HG02884 (cell line): ENCODE data around the gene KIF26B.

Experiments
- ATAC-seq: cut with Tn5 transposase; IDR thresholded peaks from one replicate; pipeline ENCODE4 v1.9.1; 2021; ENCODE audit warnings: mild to moderate bottlenecking, moderate library complexity; ENCODE audit not compliant: unreplicated experiment

KIF26B gene

DNA sequence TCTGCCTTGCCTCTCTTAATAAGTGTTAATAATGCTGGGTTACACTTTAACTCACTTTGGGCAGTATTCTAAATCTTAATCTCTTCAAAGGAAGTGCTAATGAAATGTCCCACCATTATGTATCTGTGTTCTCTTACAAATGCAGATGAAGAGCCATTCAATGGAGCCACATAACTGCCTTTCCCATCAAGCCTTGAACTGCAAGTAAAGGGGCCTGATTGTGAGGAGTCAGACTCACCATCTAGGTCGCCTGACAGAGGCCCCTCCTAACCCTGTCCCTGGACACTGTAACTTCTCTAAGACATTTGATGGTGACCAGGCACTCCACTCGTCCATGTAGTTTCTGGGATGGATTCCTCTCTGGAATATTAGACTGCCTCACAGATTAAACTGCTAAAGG is 329.4 kb downstream of the KIF26B start:
- ATAC-seq: no peak

DNA sequence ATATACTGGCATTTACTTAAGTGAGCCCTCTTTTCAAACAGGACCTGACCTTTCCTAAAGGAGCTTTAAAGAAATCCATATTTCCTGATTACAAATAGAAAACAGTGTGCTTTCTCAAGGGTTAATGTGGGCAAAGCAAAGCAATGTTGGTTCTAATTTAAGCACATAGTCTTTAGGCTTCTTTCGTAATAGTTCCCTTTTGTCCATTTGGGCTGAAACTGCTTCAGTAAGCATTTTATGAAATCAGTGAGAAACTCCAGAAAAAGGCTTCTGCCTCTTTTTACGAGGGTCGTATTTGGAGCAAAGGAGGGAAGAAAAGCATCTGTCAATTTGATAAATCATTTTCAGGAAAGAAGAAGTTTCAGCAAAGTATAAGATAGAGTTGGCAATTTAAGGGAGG is 331.2 kb downstream of the KIF26B start:
- no peak for ATAC-seq

- no peak for ATAC-seq
Observed at GRCh38 chr1:245486775-245487470, 332.1 kb downstream of the KIF26B start.

GRCh38 chr1:245488346-245489129 is 333.8 kb downstream of the KIF26B start:
- ATAC-seq: no peak

- ATAC-seq: no peak
Observed at GRCh38 chr1:245489838-245490237, 335.1 kb downstream of the KIF26B start.

- no peak for ATAC-seq
Observed at GRCh38 chr1:245493029-245493428, 338.2 kb downstream of the KIF26B start.

- ATAC-seq: no peak
Observed at GRCh38 chr1:245495681-245496080, 340.9 kb downstream of the KIF26B start.

- ATAC-seq: no peak
Observed at GRCh38 chr1:245500546-245500945, 345.8 kb downstream of the KIF26B start.

GRCh38 chr1:245501633-245502032 is 346.8 kb downstream of the KIF26B start:
- ATAC-seq: no peak

DNA sequence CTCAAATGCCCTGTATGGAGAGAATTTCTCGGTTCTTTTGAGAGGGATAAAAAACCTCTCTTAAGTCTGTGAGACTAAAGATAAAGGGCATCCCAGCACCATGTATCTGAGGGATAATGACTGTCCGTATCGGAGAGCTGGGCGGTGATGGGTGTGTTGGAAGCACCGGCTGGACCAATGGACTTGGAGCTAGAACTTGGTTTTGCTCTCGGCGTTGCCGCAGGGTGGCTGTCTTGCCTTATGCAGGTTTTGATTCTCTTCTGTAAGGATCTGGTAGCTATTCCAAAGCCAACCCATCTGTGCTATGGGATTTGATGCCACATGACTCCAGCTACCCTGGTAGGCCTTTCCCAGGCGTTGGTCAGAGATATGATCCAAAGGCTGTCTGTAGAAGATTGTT is 348.8 kb downstream of the KIF26B start:
- no peak for ATAC-seq

DNA sequence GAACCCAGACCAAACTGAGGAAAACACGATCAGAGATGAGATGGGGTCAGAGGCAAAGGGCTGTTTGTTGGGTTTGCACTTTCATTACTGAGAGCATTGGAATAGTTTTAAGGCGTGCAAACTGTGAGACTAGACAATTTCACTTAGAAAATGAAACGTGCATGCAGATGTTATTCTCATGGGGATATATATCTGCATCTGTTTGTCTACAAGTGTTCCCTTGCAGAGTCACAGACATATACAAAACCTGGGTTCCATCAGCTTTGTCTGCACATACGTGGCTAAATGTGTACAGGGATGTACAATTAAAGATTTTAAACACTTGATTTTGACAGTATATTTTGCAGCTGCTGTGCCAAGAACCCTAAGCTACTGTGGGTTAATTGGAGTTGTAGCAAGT is 355.4 kb downstream of the KIF26B start:
- ATAC-seq: no peak

DNA sequence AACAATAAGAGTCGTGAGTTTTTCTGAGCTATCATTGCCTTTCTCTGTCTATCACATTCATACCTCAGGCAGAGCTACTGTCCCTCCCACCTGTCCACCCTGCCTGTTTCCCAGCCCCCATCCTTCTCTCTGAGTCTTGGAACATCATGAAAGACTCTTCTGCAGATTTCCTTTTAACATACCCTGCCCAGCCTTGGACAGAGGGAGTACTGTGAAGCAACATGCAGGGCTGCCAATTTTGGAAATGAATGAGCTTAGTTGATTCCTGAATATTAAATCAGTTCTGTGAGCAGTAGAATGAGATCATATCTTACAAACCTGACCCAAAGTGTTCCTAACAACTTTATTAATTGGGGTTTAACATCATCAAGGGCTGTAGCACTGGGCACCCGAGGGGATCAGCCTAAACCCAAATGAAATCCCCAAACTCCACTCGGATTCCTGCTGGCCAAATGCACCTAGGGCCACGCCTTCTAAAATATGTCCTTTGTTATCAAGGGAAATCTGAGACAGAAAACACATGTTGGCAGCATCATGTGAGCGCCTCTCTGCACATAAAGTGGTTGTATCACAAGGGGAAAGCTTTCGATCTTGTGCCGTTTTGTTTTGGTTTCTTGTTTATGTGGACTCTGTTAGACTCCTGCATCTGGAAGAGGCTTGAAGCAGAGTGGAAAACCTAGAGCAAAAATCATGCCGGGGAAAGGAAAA is 357.6 kb downstream of the KIF26B start:
- no peak for ATAC-seq

- no peak for ATAC-seq
Observed at GRCh38 chr1:245512980-245513578, 358.3 kb downstream of the KIF26B start.

- no peak for ATAC-seq
Observed at GRCh38 chr1:245516284-245516759, 361.5 kb downstream of the KIF26B start.

- ATAC-seq: no peak
Observed at GRCh38 chr1:245520611-245521010, 365.8 kb downstream of the KIF26B start.

DNA sequence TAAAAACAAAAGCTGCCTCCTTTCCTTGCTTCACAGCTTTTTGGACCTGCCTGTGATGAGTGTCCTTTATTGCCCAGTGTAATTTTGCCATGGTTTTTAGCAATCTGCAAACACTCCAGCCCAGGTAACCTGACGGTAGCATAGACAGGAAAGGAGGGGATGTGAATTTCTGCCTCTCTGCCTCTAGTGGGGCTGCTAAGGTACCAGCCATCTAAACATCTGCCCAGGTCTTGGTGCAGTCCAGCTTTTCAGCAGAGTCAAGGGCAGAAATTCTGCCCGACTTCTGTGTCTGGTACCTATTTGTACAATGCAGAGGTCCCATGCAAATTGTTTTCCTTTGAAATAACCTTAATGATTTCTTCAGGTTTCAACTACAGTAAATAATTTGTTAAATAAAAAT is 371.4 kb downstream of the KIF26B start:
- ATAC-seq: no peak

GRCh38 chr1:245528258-245528635 is 373.5 kb downstream of the KIF26B start:
- no peak for ATAC-seq

GRCh38 chr1:245530937-245531336 is 376.2 kb downstream of the KIF26B start:
- no peak for ATAC-seq

DNA sequence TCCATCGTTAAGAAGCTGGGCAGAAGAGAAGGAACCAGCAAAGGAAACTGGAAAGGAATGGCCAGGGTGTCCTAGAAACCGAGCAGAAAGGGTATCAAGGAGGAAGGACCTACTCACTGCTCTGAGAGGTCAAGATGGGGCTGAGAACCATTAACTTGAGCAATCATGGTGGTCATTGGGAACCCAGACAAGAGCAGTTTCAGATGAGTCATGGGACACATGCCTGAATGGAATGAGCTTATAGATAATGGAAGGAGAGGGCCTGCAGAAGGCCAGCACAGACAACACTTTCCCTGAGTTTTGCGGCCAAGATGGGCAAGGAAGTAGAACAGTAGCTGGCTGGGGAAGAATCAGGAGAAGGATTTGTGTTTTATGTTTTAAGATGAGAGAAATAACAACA is 383.2 kb downstream of the KIF26B start:
- no peak for ATAC-seq

DNA sequence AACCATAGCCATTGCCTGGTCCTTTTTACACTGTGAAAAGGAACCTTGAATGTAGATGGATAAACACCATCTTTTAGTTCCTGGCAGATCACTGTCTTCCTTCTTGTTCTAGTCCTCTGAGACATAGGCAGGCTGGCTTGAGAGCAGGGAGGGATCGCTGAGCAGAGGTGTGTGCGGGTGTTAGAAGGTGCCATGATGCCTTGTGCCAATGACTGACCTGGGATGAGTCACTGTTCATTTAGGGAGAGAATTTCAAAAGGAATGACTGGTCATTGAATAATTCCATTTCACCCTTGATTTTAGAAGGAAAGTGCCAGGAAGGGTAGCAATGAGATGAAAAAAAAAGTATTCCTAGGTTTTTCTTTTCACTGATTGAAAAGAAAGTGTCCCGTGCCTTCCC is 383.9 kb downstream of the KIF26B start:
- no peak for ATAC-seq

DNA sequence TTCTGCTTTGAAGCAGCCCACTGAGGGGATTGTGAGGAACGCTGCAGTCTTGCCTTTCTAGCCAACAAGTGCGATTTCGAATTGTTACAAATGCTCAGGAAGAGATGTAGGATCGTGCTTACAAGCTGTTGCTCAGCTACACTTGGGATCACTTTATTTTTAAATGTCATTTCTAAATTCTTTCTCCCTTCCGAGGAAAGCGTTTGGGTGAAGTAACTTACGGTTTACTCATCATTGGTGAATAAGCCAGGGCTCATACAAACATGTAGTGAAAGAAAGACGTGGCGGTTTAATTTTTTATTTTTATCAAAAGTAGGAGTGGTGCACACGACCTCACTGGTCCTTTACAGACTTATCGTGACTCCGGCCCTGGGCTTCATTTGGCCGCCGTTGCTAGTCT is 386.6 kb downstream of the KIF26B start:
- ATAC-seq: no peak
